ENCODE data around the gene MEIOSIN. TPM values are rescaled to one million over a fixed set of nuclear protein-coding genes. Genes with fewer than 3 reads are reported as not detected.
A peak's percentile ranks its signal among the peaks of the same experiment; 100 is the strongest.

Gene MEIOSIN
- total and polyA plus RNA-seq, 9 of the 15 experiments (the other 6 are each of a cell fraction or from before 2014, with no cell fraction given), result 0.06 to 2.0 (median 0.76) TPM

DNA sequence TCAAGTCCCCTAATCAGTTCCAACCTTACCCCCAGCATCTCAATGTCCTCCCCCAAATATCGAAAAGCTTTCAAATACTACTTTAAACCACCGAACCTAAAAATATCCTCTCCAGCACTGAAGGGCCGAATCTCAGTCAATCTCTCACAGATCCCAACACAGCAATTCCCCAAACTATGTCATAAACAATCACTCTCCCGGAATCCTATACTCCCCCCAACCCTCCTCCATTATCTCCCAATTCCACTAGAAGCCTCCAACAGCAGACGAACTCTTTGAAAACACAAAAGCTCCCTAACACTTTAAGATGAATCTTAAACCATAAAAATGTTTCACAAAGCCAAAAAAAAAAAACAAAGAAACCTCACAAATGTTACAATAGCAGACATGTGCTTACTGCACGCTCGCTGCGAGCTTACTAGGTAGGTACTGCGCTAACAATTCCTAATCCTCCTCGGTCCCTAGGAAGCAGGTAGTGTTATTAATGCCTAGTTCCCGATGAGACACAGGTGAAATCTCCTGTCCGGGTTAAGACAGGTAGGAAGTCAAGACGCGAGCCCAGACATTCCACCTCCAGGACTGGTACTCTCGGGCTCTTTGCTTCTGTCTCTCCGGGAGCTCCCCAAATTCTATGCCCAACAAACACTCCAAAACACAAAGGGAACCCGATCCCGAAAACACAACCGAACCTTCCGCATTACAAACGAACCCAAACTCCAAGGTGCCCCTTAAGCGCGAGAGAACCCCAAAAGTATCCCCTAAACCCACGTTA is 16.7 kb upstream of the MEIOSIN start (continued):
- TF ChIP-seq TSHZ1 (CRISPR knock-in tag; IDR thresholded peaks at IDR 0.05) (no peak), SMARCA4 (IDR thresholded peaks at IDR 0.05) (peak; percentile 33), POLR2H (tag; IDR thresholded peaks at IDR 0.05; ENCODE audit: low read depth) (no peak), ZBTB34 (CRISPR knock-in tag; IDR thresholded peaks at IDR 0.05) (no peak), ZNF408 (CRISPR knock-in tag; IDR thresholded peaks at IDR 0.05; ENCODE audit: low read depth) (no peak), PTRF (tag; IDR thresholded peaks at IDR 0.05) (no peak), ZEB2 (IDR thresholded peaks at IDR 0.05) (peak; percentile 69), SUPT5H (IDR thresholded peaks at IDR 0.05) (0 out of 2 replicates have a peak, but pooled peaks have one; percentile 13), UBTF (IDR thresholded peaks at IDR 0.05; ENCODE audit: borderline replicate concordance in 1 of 2, low read depth in 2 of 2, low read length in 2 of 2) (0 out of 4 replicates have a peak, but pooled peaks of 1 of the 2 experiments have one; percentile 11), FOSL1 (tag; conservative IDR thresholded peaks at IDR 0.05) (0 out of 2 replicates have a peak, but pooled peaks have one; percentile 24), RHOXF2B (CRISPR knock-in tag; conservative IDR thresholded peaks at IDR 0.05) (no peak), KLF1 (tag; IDR thresholded peaks at IDR 0.05) (no peak), ZBTB26 (CRISPR knock-in tag; IDR thresholded peaks at IDR 0.05) (peak; percentile 27; the same call in 1 of the 2 replicates), ZNF280A (IDR thresholded peaks at IDR 0.05; ENCODE audit: low read depth, partially characterized antibody) (no peak)
